ENCODE measurements around the gene CNTNAP5.

DNA sequence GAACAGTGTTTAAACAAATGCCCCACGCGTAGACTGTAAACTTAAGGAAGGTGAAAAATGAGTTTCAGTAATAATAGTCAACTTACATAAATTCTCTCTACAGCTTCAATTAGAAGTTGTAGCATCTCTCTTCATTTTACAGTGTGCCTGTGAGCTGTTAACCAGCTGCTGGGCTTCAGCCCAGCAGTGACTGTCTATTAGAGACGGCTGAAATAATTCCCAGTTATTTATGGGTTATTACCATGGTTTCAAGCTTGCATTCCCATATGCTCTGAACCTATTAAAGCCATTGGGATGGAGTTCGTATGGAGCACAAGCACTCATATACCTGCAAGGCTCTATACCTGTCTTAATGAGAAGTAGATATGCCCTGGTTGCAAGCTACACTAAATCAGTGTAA lies 501.1 kb downstream of the CNTNAP5 start:
- no peak for TF ChIP-seq IRF2 (CRISPR knock-in tag; IDR thresholded peaks at IDR 0.05)
- TF ChIP-seq, protein P1, sequence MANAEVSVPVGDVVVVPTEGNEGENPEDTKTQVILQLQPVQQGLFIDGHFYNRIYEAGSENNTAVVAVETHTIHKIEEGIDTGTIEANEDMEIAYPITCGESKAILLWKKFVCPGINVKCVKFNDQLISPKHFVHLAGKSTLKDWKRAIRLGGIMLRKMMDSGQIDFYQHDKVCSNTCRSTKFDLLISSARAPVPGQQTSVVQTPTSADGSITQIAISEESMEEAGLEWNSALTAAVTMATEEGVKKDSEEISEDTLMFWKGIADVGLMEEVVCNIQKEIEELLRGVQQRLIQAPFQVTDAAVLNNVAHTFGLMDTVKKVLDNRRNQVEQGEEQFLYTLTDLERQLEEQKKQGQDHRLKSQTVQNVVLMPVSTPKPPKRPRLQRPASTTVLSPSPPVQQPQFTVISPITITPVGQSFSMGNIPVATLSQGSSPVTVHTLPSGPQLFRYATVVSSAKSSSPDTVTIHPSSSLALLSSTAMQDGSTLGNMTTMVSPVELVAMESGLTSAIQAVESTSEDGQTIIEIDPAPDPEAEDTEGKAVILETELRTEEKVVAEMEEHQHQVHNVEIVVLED (CRISPR knock-in tag; IDR thresholded peaks at IDR 0.05), result no peak
- no peak for TF ChIP-seq FOXP1 (CRISPR knock-in tag; IDR thresholded peaks at IDR 0.05)
- TF ChIP-seq HDAC8 (tag; IDR thresholded peaks at IDR 0.05), result no peak
- TF ChIP-seq EP300 (IDR thresholded peaks at IDR 0.05; ENCODE audit: low read length), result no peak
- TF ChIP-seq SRF (CRISPR knock-in tag; IDR thresholded peaks at IDR 0.05), result no peak
- no peak for TF ChIP-seq BRF1 (IDR thresholded peaks at IDR 0.05; ENCODE audit: borderline replicate concordance, extremely low read depth, insufficient read length)
- TF ChIP-seq, protein P2, sequence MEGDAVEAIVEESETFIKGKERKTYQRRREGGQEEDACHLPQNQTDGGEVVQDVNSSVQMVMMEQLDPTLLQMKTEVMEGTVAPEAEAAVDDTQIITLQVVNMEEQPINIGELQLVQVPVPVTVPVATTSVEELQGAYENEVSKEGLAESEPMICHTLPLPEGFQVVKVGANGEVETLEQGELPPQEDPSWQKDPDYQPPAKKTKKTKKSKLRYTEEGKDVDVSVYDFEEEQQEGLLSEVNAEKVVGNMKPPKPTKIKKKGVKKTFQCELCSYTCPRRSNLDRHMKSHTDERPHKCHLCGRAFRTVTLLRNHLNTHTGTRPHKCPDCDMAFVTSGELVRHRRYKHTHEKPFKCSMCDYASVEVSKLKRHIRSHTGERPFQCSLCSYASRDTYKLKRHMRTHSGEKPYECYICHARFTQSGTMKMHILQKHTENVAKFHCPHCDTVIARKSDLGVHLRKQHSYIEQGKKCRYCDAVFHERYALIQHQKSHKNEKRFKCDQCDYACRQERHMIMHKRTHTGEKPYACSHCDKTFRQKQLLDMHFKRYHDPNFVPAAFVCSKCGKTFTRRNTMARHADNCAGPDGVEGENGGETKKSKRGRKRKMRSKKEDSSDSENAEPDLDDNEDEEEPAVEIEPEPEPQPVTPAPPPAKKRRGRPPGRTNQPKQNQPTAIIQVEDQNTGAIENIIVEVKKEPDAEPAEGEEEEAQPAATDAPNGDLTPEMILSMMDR (IDR thresholded peaks at IDR 0.05 in 2 of 3, conservative IDR thresholded peaks at IDR 0.05 in 1 of 3; ENCODE audit: insufficient read depth in 2 of 3, low read depth in 1 of 3, low read length in 3 of 3), result no peak
- TF ChIP-seq, protein P3, sequence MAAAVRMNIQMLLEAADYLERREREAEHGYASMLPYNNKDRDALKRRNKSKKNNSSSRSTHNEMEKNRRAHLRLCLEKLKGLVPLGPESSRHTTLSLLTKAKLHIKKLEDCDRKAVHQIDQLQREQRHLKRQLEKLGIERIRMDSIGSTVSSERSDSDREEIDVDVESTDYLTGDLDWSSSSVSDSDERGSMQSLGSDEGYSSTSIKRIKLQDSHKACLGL (CRISPR knock-in tag; IDR thresholded peaks at IDR 0.05; ENCODE audit: borderline replicate concordance, poor library complexity, severe bottlenecking), result no peak

All from K562 (cell line).